Measurements from ENCODE around the gene CKAP5.
"Not testable (repeated sequence)": the region's sequence is repeated elsewhere in the genome, so short reads cannot be mapped to it uniquely, and the experiment has no call there.

CKAP5 gene

GRCh38 chr11:46855167-46855566 lies 9.1 kb upstream of the CKAP5 start:
- DNase-seq (ENCODE audit: low spot score): no peak

GRCh38 chr11:46850829-46851380 lies 4.8 kb upstream of the CKAP5 start:
- DNase-seq (ENCODE audit: low spot score): no peak

GRCh38 chr11:46849631-46850030 lies 3.6 kb upstream of the CKAP5 start:
- no peak for DNase-seq (ENCODE audit: low spot score)

- DNase-seq (ENCODE audit: low spot score): no peak
Observed at GRCh38 chr11:46846510-46846830, 390 bp upstream of the CKAP5 start.

GRCh38 chr11:46845440-46845739 lies 690 bp downstream of the CKAP5 start:
- no peak for DNase-seq (ENCODE audit: low spot score)

GRCh38 chr11:46840116-46840515 lies 6.0 kb downstream of the CKAP5 start:
- DNase-seq (ENCODE audit: low spot score): no peak

- DNase-seq (ENCODE audit: low spot score): no peak
Observed at GRCh38 chr11:46838501-46838900, 7.6 kb downstream of the CKAP5 start.

GRCh38 chr11:46837860-46838259 lies 8.2 kb downstream of the CKAP5 start:
- DNase-seq (ENCODE audit: low spot score): no peak

GRCh38 chr11:46836870-46837269 lies 9.2 kb downstream of the CKAP5 start:
- no peak for DNase-seq (ENCODE audit: low spot score)

GRCh38 chr11:46836431-46836830 lies 9.6 kb downstream of the CKAP5 start:
- no peak for DNase-seq (ENCODE audit: low spot score)

- no peak for DNase-seq (ENCODE audit: low spot score)
Observed at GRCh38 chr11:46835897-46836296, 10.2 kb downstream of the CKAP5 start.

- no peak for DNase-seq (ENCODE audit: low spot score)
Observed at GRCh38 chr11:46834821-46835220, 11.3 kb downstream of the CKAP5 start.

- DNase-seq (ENCODE audit: low spot score): no peak
Observed at GRCh38 chr11:46832511-46833214, 13.4 kb downstream of the CKAP5 start.

GRCh38 chr11:46827995-46828394 lies 18.1 kb downstream of the CKAP5 start:
- no peak for DNase-seq (ENCODE audit: low spot score)

GRCh38 chr11:46826310-46827044 lies 19.6 kb downstream of the CKAP5 start:
- peak; percentile 94 for DNase-seq (ENCODE audit: low spot score)

- no peak for DNase-seq (ENCODE audit: low spot score)
Observed at GRCh38 chr11:46808799-46809431, 37.2 kb downstream of the CKAP5 start.

- DNase-seq (ENCODE audit: low spot score): no peak
Observed at GRCh38 chr11:46801694-46802470, 44.2 kb downstream of the CKAP5 start.

GRCh38 chr11:46800177-46800576 lies 45.9 kb downstream of the CKAP5 start:
- peak; percentile 8 for DNase-seq (ENCODE audit: low spot score)

GRCh38 chr11:46799725-46800124 lies 46.4 kb downstream of the CKAP5 start:
- not testable (repeated sequence) for DNase-seq (ENCODE audit: low spot score)

- DNase-seq (ENCODE audit: low spot score): no peak
Observed at GRCh38 chr11:46778416-46778815, 67.7 kb downstream of the CKAP5 start.

- no peak for DNase-seq (ENCODE audit: low spot score)
Observed at GRCh38 chr11:46776878-46777277, 69.2 kb downstream of the CKAP5 start.

- no peak for DNase-seq (ENCODE audit: low spot score)
Observed at GRCh38 chr11:46769636-46770221, 76.4 kb downstream of the CKAP5 start.

Data from AG20443 (cell line).